T-helper 1 cell (primary cell): ENCODE measurements around the gene EPB41L1.
"Not testable (repeated sequence)": the region's sequence is repeated elsewhere in the genome, so short reads cannot be mapped to it uniquely, and the experiment has no call there.

Experiments
- DNase-seq, 5 donors: peaks; one replicate each; pipeline ENCODE4 v3.0.0-alpha.2; 2012 to 2020

EPB41L1 gene

GRCh38 chr20:36126836-36127527 is 27.6 kb upstream of the EPB41L1 start:
- DNase-seq: no peak

DNA sequence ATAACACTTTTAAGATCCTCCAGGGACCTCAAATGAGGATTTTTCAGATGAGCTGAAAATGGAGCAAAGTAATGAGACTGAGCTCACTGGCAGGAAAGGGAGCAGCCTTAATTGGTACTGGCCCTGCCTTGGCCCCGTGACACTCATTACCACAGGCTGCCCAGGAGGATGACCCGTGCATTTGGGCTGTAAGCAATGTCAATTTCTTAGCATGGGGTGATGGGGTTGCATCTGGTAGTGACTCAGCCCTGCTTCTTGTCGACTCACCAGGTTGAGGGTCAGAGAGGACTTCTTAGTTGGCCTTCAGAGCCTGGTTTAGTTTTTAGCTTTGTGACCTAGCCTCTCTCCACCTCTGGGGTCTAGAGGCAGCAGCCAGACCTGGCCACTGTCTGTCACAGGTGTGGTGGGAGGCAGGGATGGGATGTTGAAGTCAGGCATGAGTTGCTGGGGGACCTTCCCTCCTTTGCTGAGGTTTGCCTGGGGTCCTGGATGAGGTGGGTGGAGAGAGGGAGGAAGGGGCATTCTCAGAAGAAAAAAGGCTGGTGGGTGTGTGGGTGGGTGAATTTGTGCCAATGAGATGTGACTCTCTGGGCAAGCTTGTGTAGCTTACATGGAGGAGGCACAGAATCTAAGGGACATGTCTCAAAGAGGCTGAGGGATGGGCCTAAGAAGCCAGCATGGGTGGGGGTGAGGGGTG is 25.9 kb upstream of the EPB41L1 start:
- no peak for DNase-seq

DNA sequence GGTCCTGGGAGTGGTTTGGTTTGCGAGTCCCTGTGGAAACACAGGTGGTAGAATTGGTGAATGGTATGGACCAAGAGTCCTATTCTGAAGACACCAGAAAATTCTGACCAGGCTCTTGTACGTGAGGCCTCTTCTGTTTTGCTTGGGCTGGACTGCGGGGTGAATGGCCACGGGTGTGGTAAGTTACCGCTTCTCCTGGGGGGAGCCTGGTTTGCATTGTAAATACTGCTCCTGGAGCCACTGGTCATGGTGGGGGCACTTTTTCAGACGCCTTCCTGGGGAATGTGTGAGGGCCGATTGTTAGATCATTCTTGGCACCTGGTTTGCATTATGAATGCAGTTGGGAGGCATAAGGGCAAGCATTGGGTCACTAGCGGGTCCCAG is 25.4 kb upstream of the EPB41L1 start:
- no peak for DNase-seq

- DNase-seq: no peak
These were observed 24.1 kb upstream of the EPB41L1 start for GRCh38 chr20:36130390-36130789.

DNA sequence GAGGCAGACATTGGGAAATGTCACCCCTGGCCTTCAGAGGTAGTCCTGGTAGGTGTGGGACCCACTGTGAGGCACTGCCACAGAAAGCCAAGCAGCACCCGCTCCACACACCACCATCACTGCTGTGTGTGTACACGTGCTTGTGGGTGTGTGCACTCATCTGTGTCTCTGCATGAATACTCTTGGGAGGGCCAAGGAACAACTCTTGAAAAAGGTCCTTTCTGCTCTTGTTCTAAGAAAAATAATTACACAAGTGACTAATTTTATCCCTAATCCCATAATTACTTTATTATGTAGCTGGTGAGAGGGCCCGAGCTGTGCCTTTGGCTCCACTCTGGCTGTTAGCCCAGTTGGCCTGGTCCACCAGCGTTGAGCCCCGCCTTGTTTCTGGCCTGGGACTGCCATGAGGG is 21.7 kb upstream of the EPB41L1 start:
- no peak for DNase-seq

GRCh38 chr20:36133821-36134220 is 20.7 kb upstream of the EPB41L1 start:
- no peak for DNase-seq

GRCh38 chr20:36135159-36135558 is 19.4 kb upstream of the EPB41L1 start:
- DNase-seq: no peak

DNA sequence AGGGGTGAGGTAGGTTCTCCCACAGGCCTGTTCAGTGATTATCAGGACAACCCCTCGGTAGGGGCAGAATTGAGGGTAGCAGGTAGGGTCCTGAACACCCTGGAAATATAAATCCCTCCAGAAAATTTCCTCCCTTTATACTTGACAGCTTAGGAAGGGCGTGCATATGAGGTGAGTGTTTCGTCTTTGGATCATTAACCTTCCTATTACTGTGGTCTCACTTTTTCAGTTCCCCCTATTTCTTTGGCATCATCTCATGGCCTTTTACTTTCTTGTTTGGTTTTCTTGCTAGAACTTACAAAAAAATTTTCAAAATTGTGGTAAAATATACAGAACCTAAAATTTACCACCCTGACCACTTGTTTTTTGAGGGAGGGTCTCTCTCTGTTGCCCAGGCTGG is 18.7 kb upstream of the EPB41L1 start:
- no peak for DNase-seq

GRCh38 chr20:36137313-36137712 is 17.2 kb upstream of the EPB41L1 start:
- DNase-seq: not testable (repeated sequence)

DNA sequence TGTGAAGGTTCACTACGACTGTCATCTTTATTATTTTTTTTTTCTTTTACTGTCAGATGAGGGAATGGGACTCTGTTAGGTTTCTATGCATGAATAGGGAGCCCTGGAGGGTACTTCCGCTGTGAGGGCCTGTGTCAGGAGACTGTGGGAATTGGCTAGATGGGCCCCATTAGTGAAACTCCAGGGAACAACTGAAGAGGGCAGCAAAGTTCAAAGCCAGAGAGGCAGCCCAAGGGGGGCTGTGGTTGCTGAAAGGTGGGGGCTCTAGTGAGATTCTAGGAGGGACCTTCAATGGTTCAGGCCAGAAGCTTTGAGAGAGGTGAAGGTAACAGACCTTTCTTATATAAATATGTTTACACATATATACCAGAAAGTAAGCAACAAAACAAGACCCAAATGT is 13.2 kb upstream of the EPB41L1 start:
- DNase-seq: no peak

- DNase-seq: no peak
These were observed 10.2 kb upstream of the EPB41L1 start for GRCh38 chr20:36144336-36144735.

GRCh38 chr20:36145877-36146707 is 8.4 kb upstream of the EPB41L1 start:
- DNase-seq: no peak

DNA sequence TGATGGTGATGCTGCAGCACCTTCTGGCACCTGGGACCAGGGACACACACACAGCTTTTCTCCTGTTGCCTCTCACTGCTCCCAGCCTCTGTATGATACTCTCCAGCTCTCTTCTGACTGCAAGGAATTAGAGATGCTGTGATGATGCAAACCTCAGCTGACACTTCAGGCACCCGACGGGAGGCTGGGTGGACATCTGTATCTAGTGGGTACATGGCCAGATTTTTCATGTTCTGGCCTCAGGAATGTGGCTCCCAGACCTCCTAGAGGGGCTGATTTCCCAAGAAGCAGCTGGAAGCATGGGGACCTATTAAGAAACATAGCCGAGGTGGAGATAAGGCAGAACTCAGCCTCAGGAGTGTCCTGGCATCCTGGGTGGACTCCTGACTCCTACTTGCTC is 6.8 kb upstream of the EPB41L1 start:
- DNase-seq: no peak

- DNase-seq: no peak
These were observed 6.1 kb upstream of the EPB41L1 start for GRCh38 chr20:36148439-36148838.

DNA sequence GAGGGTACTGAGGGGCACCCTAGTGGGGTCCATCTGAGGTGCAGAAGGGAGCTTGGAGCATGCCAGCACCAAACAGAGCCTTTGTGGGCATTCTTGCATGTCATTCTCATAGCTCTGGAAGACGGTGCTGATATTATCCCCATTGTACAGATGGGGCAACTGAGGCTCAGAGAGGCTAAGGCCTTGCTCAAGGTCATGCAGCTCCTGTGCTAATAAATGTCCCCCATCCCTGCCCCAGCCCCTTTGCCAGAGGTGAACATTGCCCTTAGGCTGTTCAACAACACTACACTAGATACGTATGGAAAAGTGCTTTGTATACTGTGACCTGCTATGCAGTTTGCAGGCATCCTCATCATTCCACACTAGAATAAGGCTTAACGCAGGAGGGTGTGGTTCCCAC is 5.5 kb upstream of the EPB41L1 start:
- DNase-seq: no peak

GRCh38 chr20:36149469-36149868 is 5.1 kb upstream of the EPB41L1 start:
- no peak for DNase-seq

DNA sequence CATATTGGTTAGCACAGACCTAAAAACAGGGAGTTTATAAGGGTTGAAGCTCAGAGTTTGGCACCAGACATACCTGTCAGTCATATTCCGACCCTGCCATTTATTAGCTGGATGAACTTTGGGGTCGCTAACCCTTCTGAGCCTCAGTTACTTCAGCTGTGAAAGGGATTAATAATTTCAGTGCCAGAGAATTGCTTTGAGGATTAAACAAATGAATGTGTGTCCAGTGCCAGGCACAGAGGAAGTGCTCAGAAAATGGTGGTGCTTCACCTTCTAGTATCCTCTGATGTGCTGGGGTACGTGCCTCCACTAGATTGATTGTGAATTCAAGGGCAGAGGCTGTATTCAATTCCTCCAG is 4.1 kb upstream of the EPB41L1 start:
- DNase-seq: no peak

DNA sequence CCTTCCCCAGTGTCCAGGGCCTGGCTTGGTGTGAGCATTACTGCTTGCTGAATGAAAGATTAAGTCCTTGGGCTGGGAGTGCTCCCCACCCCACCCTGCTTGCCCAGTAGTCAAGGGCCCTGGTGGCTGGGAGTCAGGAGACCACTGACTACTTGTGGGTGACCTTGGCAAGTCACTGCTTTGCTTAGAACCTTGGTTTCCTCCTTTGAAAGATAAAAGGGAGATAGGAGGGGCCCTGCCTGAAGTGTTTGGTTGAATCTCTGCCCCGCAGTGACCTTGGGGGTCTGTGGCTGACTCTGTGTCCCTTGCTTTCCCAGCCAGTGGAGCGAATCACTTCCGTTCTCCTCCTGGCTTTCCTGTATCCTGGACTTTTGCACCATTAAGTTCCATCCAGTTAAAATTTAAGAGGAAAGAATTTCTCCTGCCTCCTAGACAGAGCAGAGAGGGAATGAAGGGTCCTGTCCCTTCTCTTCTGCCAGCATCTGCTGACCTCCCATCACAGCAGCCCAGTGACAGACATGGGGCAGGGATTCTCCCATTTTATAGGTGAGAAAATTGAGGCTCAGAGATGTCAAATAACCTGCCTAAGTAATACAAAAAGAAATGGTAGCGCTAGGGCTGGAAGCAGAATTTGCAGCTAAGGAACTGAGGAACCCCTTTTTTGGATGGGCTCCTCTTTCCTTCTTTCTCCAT is 3.5 kb upstream of the EPB41L1 start:
- DNase-seq: no peak

GRCh38 chr20:36152261-36152660 is 2.3 kb upstream of the EPB41L1 start:
- no peak for DNase-seq

GRCh38 chr20:36153204-36153603 is 1.3 kb upstream of the EPB41L1 start:
- DNase-seq: no peak

- peak in 2 of 5 donors; percentile 6 to 10 for DNase-seq
These were observed 522 bp upstream of the EPB41L1 start for GRCh38 chr20:36153736-36154699.

DNA sequence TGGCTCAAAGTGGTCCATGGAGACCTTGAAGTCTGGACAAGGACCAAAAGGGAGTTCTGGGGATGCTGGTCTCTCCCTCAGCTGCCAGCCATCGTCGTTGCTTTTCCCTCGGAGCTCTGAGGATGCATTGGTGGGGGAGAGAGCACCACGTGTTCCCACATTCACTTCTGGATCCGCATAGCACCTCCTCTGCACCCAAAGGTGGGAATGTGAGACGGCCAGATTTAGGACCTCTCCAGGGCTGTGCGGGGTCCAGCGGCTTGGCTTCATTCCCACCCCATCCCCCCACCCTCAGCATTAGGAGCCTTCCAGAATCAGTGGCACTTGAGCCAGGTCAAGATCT is 1.1 kb downstream of the EPB41L1 start:
- DNase-seq: no peak
